Activated CD4-positive, CD25-positive, alpha-beta regulatory T cell (primary cell): ENCODE data around the gene LRR1.
"Not testable (repeated sequence)": the region's sequence is repeated elsewhere in the genome, so short reads cannot be mapped to it uniquely, and the experiment has no call there.

Experiments
- DNase-seq, 4 experiments: peaks; one replicate each; lab custom pipeline; 2025; lab: John Stamatoyannopoulos, UW

Gene LRR1

DNA sequence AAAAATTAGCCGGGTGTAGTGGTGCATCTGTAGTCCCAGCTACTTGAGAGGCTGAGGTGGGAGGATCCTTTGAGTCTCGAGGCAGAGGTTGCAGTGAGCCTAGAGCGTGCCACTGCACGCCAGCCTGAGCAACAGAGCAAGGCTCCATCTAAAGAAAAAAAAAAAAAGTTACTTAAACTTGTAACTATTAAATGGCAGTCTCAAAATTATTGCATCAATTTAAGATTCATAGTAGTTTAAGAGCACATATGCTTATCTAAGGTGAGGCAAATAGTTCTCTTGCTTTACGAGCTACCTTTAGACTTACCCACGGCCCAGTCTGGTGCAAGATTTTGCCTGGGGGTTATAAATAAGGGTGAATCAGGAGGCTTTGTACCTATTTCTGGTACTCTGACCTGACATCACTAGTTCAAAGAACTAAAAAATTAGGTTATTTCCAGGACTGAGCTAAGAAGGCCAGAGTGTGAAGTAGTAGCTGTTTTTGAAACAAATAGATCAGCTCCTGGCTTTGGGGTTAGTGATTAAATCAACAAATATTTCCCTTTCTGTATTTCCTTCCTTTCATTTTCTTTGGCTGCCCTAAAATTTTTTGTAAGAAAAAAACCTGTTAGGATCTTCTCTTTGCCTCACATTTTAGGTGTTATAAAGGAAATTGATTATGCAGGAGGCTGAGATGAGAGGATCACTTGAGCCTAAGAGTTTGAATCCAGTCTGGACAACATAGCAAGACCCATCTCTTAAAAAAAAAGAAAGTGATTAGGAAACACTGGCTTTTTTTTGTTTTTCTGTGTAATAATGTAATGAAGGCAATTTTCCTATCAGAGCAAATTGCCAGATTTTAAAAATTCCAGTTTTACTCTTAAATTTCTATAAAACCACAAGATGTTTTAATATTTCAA is 25.4 kb downstream of the LRR1 start:
- DNase-seq = no peak

- DNase-seq = peak; percentile 88 to 94 (median 91)
Observed at GRCh38 chr14:49633640-49634546, 35.2 kb downstream of the LRR1 start.

DNA sequence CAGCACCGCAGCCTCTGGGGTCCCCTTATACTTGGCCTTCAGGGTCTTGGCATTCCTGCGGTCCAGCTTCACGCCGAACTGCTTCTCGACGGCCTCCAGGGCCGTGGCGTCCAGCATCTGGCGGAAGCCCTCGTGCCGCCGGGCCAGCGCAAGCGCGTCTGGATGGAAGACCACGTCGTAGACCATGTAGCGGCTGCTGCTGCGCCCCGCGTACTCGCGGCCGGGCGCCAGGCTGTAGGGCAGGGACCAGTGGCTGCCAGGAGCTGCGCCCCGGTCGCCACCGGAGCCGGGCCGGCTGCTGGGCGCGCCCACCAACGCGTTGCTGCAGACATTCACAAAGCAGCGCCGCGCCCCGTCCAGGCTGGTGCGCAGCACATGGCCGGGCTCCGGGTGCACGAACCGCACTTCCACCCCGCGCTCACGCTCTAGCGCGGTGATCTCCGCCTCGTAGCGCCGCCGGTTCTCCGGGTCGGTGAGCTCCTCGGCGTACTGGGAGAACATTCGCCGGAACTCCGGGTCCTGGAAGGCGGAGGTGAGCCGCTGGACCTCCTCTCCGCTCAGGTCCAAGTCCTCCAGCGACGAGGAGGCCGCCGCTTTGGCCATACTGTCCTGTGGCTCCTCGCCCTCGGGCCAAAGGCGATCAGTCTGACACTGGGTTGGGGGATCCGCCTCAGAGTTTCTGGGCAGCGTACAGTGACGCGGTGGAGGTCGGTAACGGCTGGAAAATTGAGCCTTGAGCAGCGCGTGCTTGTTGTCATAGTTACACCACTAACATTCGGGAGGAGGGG is 36.0 kb downstream of the LRR1 start, which contains the start of gene DNAAF2:
Gene DNAAF2 (minus strand): TSS at position 698 of the 788 bp plus-strand sequence. CDS start 95 bp downstream, at position 603.
- DNase-seq = peak; percentile 28 to 47 (median 40)

- no peak for DNase-seq
Observed at GRCh38 chr14:49636866-49637265, 38.1 kb downstream of the LRR1 start.

- no peak for DNase-seq
Observed at GRCh38 chr14:49637534-49638078, 38.9 kb downstream of the LRR1 start.

DNA sequence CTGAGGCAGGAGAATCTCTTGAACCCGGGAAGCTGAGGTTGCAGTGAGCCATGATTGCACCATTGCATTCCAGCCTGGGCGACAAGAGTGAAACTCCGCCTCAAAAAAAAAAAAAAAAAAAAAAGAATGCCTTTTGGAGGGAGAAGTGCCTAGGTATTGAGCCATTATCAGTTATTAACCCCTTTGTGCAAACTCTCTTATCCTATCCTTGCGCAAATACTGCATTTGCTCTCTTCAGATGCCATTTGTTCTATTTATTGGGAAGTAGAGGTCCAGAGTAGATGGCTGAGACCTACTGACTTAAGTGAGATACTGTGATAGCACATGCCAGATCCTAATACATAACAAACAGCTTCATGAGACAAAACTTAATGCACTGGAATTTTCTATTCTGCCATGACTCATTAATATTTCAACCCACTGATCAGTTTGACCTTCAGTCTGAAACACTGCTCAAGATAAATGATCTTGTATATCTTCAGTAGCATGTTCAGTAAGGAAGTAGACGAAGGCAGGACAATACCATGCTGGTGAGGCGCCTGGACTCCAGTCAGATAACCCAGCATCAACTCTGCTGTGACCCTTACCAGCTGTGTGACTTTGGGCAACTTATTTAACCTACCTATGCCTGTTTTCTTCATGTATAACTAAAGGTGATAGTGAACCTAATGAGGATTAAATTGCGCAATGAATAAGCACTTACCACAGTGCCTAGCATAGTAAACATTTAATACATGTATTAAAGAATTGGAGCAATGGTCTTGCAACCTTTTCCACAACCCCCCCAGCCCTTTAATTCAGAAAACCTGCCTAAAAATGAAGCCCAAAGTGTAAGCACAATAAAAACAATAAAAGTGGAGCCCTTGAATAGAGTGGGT is 42.0 kb downstream of the LRR1 start:
- no peak for DNase-seq

GRCh38 chr14:49641697-49642129 is 43.0 kb downstream of the LRR1 start:
- no peak for DNase-seq

DNA sequence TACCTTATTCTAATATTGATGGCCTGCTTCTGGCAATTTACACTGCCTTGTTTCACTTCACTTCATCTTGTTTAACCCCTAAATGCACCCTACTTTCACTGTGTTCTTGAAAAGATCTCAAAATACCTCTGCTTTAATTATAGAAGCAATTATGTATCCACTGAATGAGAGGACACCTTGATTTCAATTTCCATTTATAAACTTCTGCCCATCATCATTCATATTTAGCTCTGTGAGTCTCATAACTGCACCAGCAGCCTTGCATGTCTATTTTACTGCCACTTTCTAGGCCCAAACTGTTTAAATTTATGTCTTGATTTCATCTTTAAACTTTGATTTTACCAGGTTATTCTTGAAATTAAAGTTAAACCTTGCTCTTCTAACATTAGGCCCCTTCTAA is 43.4 kb downstream of the LRR1 start:
- DNase-seq = no peak

DNA sequence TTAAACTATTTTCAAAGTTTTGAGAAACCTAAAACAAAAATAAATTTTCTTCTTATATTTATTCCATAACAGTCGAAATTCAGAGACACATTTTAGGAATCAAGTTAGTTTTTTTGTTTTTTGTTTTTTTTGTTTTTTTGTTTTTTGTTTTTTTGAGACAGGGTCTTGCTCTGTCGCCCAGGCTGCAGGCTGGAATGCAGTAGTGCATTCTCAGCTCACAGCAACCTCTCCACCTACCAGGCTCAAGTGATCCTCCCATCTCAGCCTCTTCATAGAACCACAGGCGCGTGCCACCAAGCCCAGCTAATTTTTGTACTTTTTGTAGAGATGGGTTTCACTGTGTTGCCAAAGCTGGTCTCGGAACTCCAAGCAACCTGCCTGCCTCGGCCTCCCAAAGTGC is 54.8 kb downstream of the LRR1 start:
- no peak for DNase-seq

DNA sequence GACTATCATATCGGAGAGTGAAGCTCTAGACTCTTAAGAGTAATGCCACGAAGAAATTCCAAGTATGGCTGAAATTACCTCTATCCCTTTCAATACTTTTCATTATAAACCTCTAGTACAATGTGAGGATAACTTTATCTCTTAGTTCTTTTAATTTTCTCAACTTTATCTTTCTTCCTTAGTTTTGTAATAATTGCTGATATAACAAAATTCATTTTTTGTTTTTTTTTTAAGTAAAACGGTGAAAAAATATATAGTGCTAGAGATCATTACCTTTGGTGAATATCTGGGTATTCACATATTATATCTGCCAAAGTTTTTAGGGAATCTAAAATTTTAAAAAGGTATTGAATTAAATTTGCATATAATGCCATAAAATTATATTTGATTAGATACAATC is 55.8 kb downstream of the LRR1 start:
- DNase-seq = no peak

DNA sequence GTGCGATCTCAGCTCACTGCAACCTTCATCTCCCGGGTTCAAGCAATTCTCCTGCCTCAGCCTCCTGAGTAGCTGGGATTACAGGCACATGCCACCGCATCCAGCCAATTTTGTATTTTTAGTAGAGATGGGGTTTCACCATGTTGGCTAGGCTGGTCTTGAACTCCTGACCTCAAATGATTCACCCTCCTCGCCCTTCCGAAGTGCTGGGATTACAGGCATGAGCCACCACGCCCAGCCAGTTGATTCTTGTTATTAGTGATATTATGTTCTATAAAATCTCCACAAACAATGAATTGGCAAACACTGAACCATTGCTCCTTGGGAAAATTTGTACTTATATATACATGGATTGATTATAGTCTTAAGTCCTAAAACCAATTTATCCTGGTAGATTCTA is 58.8 kb downstream of the LRR1 start:
- DNase-seq = not testable (repeated sequence)

- DNase-seq = no peak
Observed at GRCh38 chr14:49659526-49660455, 61.1 kb downstream of the LRR1 start.
